Stimulated activated CD4-positive, alpha-beta T cell treated with anti-CD3 and anti-CD28 coated beads, Interleukin-15, amount 100 ng/mL, for 24 hours (primary cell): Measurements from ENCODE around the gene SERTAD2.

ENCODE experiments used
- DNase-seq: peaks from one replicate; pipeline ENCODE4 v3.0.0-alpha.2; 2020

Gene SERTAD2

GRCh38 chr2:64653109-64654062, at the start of gene SERTAD2:
SERTAD2 (minus strand) TSS chr2:64653913; CDS start chr2:64636871, 17,042 bp downstream.
- DNase-seq, result peak; percentile 85

DNA sequence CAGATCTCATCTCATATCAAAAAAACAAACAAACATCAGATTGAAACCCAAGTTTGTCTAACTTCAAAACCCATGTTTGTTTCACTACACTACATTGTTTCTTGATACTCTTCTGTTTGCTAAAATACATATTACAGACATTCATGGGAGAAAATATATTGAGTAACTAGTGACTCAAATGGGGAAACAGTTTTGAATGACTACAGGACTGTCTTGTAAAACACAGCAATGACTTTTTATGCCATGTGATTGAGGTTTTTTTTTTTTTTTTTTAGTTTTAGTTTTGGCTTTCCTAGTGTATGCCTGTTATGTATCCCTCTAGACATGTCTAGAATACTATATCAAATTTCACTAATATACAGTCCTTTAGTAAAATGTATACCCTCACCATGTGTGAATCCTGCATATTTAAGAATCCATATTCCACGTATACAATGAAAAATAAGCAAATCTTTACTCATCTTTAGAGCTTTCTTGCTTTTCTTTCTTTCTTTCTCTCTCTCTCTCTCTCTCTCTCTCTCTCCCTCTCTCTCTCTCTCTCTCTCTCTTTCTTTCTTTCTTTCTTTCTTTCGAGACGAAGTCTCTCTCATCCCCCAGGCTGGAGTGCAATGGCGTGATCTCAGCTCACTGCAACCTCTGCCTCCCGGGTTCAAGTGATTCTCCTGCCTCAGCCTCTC, 46.6 kb upstream of the SERTAD2 start:
- no peak for DNase-seq

DNA sequence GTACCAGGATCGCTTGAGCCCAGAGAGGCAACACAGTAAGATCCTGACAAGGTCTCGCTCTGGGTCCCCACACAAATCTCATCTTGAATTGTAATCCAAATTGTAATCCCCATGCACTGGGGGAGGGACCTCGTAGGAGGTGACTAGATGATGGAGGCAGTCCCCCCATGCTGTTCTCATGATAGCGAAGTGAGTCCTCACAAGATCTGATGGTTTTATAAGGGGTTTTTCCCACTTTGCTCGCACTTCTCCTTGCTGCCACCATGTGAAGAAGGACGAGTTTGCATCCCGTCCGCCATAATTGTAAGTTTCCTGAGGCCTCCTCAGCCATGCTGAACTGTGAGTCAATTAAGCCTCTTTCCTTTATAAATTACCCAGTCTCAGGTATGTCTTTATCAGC, 46.0 kb upstream of the SERTAD2 start:
- DNase-seq, result peak; percentile 30

DNA sequence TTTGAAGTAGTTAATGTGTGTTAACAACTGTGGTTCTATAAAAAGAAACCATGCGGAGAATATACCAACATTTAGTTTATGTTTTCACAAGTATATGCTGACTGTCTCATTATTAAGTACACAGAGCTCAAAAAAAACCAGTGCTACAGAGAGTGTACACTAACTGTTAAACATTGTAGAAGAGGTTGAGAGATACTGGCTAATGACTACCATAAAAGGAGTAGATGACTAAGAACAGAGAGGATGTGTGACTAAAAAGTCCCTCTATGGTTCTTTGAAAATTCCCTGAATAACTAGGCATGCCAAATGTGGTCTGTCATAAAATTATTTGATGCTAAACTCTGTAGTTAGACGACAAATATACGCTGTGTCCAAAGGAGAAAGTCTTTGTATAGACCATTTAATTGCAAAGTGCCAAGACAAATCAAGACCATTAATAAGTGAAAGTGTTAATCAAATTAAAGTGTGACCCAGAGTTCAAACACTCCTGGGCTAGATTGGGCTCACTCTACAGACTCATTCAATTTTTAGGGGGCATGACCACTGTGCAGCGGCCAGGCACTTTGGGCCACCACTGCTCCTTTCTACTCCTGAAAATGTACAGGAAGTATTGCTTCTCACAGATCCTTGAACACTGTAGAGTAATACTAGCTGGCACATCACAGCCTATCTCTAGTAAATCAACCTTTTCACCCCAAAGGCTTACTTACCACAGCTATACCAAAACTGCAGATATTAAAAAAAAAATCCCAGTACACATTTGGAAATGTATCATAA, 45.1 kb upstream of the SERTAD2 start:
- peak; percentile 9 for DNase-seq

DNA sequence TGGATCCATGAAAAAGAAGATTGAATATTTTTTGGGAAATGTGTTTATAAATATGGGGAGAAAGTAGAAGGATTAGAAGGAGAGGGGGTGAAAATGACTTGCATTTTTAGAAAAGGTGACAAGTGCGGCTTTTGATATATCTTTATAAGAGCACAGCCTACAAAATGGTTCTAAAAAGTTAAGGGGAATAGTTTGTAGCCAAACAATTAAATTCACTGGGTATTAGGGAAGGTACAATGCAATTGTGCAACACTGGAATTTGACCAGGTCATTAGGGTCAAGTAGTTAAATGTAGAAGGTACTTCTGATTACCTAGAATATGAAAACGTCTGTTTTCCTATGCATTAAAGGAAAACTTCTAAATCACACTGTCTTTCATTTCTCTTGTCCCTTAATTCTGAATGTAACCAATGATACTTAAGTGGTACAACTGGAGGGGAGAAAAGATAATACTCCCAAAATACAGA, 44.5 kb upstream of the SERTAD2 start:
- DNase-seq, result no peak

DNA sequence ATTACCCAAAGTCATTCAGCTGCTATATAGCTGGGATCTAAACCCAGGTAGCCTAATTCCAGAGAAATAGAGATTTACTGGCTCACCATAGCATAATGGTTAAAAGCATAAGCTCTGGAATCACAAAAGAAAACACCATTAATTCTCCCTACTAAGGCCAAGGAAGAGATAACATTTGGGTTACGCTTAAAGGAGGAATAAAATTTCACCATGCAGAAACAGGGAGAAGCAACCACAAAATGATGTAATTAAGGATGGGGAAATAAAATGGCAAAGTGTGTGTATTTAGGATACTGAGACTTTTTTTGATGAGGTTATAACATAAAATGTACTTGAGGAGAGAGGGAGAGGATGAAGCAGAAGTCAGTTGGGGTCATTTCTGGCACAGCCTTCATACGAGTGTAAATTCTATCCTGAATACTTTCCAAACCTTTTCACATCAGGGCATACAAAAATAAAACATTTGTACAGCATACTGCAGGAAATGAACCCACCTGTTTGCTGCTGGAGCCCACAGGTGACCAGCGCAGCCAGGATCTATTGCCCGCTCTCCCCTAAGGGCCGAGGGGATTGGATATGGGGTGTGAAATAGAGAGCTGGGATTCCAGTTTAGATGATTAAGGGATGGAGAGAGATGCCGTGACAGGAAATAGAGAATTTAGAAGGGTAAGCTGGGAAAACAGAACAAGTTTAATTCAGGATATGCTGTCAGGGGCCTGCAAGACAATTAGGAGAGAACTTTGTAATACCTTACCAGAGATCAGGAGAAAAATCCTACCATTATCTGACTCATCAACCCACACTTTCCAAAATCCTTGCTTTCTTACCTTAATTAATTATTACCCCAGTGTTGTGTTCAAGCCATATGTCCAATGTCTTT, 43.8 kb upstream of the SERTAD2 start:
- DNase-seq, result no peak

GRCh38 chr2:64696636-64697035, 42.9 kb upstream of the SERTAD2 start:
- no peak for DNase-seq

DNA sequence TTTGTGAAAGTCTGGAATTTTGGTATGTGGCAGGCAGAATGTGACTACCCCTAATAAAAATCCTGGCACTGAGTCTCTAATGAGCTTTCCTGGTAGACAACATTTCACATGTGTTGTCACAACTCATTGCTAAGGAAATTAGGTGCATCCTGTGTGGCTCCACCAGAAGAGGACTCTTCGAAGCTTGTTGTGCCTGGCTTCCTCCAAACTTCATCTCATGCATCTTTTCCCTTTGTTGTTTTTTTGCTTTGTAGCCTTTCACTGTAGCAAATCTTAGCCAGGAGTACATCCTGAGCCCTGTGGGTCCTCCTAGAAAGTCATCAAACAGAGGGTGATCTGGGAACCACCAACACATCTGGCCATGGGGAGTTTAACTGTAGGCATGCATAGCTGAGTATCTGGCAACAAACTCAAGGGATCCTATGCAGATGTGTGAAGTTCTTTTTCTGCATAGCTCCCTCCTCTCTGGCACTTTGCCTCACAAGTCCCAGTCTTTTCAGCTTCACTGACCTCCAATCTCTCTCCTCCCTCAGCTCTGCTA, 42.1 kb upstream of the SERTAD2 start:
- no peak for DNase-seq

DNA sequence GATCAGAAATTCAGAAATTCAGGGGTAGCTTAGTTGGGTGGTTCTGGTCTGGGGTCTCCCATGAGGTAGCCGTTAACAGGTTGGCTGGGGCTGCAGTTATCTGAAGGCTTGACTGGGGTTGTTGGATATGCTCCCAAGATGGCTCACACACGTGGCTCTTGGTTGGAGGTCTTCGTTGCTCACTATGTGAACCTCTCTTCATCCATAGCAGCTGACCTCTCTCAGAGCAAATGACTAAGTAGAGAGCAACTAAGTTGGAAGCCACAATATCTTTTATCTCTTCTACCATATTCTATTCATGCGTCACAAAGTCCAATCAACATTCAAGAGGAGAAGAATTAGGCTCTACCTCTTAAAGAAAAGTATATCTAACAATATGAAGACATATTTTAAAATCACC, 38.7 kb upstream of the SERTAD2 start:
- DNase-seq, result no peak

GRCh38 chr2:64688909-64689308, 35.2 kb upstream of the SERTAD2 start:
- no peak for DNase-seq

DNA sequence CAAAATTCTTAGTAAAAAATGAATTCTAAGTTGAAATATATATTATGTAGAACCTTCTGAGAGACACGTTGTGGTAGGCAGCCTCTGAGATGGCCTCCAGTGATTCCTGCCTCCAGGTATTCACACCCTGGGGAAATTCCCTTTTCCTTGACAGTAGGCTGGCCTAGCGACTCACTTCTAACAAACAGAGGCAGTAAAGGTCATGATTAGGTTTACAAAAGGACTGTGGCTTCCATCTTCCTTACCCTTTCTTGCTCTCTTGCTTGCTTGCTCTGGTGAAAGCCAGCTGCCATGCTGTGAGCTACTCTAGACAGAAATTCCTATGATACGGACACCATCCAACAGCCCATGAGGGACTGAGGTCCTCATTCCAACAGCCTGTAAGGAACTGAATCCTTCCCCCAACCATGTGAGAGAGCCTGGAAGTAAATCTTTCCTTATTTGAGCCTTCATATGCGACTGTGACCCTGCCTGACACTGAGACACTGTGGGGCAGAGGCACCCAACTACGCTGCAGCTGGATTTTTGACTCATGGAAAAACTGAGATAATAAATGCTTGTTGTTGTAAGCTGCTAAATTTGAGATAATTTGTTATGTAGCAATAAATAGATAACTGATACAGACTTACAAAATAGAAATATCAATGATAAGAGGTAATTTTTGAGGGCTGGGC, 32.7 kb upstream of the SERTAD2 start:
- no peak for DNase-seq

DNA sequence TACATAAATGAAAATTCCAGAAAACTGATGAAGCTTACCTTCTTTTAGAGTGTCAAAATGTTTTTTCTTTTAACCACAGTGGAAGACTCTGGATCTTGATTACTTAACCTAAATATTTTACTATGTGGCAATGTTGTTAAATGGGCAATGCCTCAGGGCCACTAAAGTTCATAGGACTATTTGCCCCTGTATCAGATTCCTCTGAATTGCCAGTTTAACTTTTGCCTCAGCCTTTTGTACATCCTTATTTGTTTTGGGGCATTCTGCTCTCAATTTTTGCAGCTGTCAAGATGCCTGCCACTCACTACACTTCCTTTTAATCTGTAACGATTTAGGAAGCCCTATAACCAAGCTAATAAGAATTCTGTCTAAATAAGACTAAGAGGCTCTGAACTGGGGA, 31.7 kb upstream of the SERTAD2 start:
- DNase-seq, result no peak

- no peak for DNase-seq
Observed at GRCh38 chr2:64683771-64684510, 30.2 kb upstream of the SERTAD2 start.

DNA sequence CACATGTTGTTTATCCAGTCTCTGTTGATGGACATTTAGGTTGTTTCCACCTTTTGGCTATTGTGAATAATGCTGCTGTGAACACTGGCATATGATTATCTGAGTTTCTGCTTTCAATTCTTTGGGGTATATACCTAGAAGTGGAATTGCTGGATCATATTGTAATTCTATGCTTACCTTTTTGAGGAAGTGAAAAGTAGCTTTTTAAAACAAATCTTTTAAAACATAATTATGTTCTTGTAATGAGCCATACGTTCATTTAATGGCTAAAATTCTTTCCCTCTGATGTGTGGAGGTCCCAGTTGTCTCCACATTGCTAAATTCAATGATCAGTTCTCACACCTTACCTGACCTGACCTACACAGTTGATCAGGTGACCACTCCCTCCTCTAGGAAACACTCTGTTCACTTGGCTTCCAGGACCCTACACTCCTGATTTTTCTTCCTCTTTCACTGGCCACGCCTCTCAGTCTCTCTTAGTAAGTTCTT, 27.8 kb upstream of the SERTAD2 start:
- DNase-seq, result no peak

DNA sequence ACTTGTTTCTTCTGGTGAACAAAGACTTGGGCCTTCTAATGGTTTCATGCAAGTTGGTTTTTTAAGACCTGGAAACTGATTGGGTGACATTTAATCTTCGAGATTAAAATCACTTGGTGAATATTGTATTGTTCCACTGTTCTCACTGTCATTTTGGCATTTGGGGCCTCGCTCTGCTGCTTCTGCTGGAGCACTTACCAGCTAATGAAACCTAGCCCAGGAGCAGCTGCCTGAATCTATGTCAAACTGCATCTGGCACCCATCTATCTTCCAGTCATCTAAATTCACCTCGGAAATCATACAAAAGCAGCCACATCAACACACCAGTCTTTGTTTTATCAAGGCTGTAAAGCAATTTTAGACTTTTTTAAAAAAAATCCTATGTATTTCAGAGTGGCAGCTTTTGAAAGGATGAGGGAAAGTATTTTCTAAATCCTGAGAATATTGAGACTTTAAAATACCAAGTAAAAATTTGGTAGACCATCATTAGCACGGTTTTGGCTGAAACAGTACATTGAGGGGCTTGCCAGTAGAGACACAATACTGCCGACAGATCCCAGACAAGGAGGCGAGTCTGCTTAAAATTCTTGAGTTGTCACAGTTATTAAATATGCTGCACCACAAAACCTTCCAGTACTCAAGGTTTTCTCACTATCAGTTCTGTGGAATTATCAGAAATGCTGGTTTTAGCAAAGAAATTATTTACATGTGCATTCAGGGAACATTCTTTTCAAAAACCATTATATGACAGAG, 26.1 kb upstream of the SERTAD2 start:
- no peak for DNase-seq

GRCh38 chr2:64678771-64679590, 25.3 kb upstream of the SERTAD2 start:
- no peak for DNase-seq

- DNase-seq, result no peak
Observed at GRCh38 chr2:64677530-64677929, 23.8 kb upstream of the SERTAD2 start.

DNA sequence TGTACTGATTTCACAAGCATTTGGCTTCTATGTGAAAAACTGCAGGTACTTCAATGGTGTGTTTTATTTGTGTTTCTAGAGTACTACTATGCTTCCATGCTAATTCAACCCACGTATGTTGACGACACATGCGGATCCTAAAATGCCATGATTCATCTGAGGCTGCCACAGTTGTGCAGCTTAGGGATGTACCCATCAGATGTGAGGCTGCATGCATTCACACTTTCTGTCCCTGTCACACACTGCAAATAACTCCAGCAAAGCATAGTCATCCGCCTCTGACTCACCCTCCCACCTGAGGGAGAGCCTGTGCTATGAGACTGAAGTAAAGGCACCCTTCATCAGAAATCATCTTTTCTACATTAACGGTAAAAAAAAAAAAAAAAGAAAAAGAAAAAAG, 22.1 kb upstream of the SERTAD2 start:
- DNase-seq, result peak; percentile 85

DNA sequence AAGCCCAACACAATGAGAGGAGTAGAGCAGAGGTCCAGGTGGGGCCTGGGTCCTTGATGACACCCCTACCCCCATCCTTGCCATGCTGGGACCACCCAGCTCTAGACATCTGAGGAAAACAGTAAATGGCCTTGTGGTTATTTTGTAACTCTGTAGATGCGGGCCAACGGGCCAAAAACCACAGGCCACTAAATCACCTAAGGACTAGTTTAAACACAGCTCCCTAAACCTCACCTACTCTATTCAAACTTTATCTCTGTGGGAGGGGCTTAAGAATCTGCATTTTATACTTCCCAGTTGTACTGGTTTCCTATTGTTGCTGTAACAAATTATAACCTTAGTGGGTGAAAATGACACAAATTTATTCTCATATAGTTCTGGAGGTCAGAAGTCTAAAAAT, 19.0 kb upstream of the SERTAD2 start:
- DNase-seq, result no peak
